B cell (primary cell): ENCODE results near the gene SRRM4. TPM values are rescaled to one million over a fixed set of nuclear protein-coding genes. Genes with fewer than 3 reads are reported as not detected.

Experiments
- ATAC-seq: fragments of 200-7000 bp; cut with Tn5 transposase; one replicate; pipeline ENCODE4 v1.10.0; 2021; ENCODE audit warnings: low read depth, mild to moderate bottlenecking, moderate number of reproducible peaks, moderate library complexity
- CTCF ChIA-PET: fragments of 350-600 bp; sonication (Branson Sonifier 250); formaldehyde crosslinking; loops from one replicate; lab custom pipeline; 2021; ENCODE audit warnings: antibody characterized with exemption, inconsistent platforms; lab: Charles Lee
- POLR2A ChIA-PET: fragments of 350-600 bp; sonication (Branson Sonifier 250); formaldehyde crosslinking; loops from one replicate; lab custom pipeline; 2021; ENCODE audit warnings: antibody characterized with exemption; lab: Charles Lee
- DNase-seq: peaks from one replicate; pipeline ENCODE4 v3.0.0; 2013
- H2AFZ ChIP-seq: 2 replicates; pipeline ENCODE4 v1.6.1; 2012; ENCODE audit warnings: mild to moderate bottlenecking, low read depth, low read length; ENCODE audit not compliant: insufficient read depth, poor library complexity, severe bottlenecking
- H3K27ac ChIP-seq, 2 donors: 1 replicate in 1 of 2; 2 replicates in 1 of 2; pipeline ENCODE4 v1.5.1; 2012 to 2013; ENCODE audit warnings: low read length in 2 of 2, mild to moderate bottlenecking in 2 of 2, moderate library complexity in 1 of 2
- H3K27me3 ChIP-seq, 4 experiments: fragments of 200-600 bp in 1 of 4; sonication (generic) in 1 of 4; replicated peaks in 1 of 4; 1 replicate in 2 of 4; 2 replicates in 2 of 4; pipeline versions ENCODE4 v1.6.1 to v1.7.0; 2013 to 2016; ENCODE audit warnings: low read length in 3 of 4, mild to moderate bottlenecking in 2 of 4, mixed read lengths in 1 of 4, moderate library complexity in 1 of 4; ENCODE audit not compliant: insufficient read depth in 4 of 4, control insufficient read depth in 3 of 4; ENCODE audit errors: control extremely low read depth in 1 of 4
- H3K36me3 ChIP-seq, 2 experiments: replicated peaks in 1 of 2; 1 replicate in 1 of 2; 2 replicates in 1 of 2; pipeline versions ENCODE4 v1.6.1 to v1.7.1; 2013; ENCODE audit warnings: low read length in 1 of 2; ENCODE audit not compliant: insufficient read depth in 2 of 2, control insufficient read depth in 1 of 2; ENCODE audit errors: control extremely low read depth in 1 of 2, extremely low read depth in 1 of 2
- H3K4me1 ChIP-seq, 2 donors: fragments of 200-600 bp in 1 of 2; sonication (generic) in 1 of 2; 1 replicate in 1 of 2; 2 replicates in 1 of 2; pipeline versions ENCODE4 v1.5.1 to v1.6.1; 2013 to 2017; ENCODE audit warnings: low read length in 2 of 2; ENCODE audit not compliant: control insufficient read depth in 2 of 2, insufficient read depth in 2 of 2
- H3K4me2 ChIP-seq: replicated peaks from 2 replicates; pipeline ENCODE3; 2012; ENCODE audit warnings: mild to moderate bottlenecking, low read depth, low read length; ENCODE audit not compliant: poor library complexity, severe bottlenecking
- H3K4me3 ChIP-seq, 5 experiments: fragments of 200-600 bp in 1 of 5; sonication (generic) in 1 of 5; 1 replicate in 3 of 5; 2 replicates in 2 of 5; pipeline versions ENCODE4 v1.5.1 to v1.7.0; 2011 to 2016; ENCODE audit warnings: low read length in 4 of 5, mild to moderate bottlenecking in 4 of 5, low read depth in 2 of 5, control low read depth in 1 of 5, moderate library complexity in 1 of 5; ENCODE audit not compliant: insufficient read depth in 1 of 5; ENCODE audit errors: control extremely low read depth in 1 of 5, extremely low read depth in 1 of 5
- H3K79me2 ChIP-seq: fragments of 200-600 bp; sonication (generic); one replicate; pipeline ENCODE4 v1.6.0; 2016; ENCODE audit warnings: low read length; ENCODE audit not compliant: control insufficient read depth, insufficient read depth
- H3K9ac ChIP-seq: fragments of 200-600 bp; sonication (generic); 2 replicates; pipeline ENCODE4 v1.6.1; 2017; ENCODE audit warnings: mild to moderate bottlenecking, low read length, moderate library complexity
- H3K9me3 ChIP-seq, 3 donors: one replicate each; pipeline versions ENCODE4 v1.6.1 to v1.7.1; 2013; ENCODE audit warnings: low read length in 2 of 3; ENCODE audit not compliant: control insufficient read depth in 2 of 3, insufficient read depth in 1 of 3; ENCODE audit errors: control extremely low read depth in 1 of 3
- H4K20me1 ChIP-seq: 2 replicates; pipeline ENCODE4 v1.6.0; 2012; ENCODE audit warnings: mild to moderate bottlenecking, low read length; ENCODE audit not compliant: insufficient read depth, control insufficient read depth, poor library complexity, severe bottlenecking
- H3K27ac Mint-ChIP-seq: one replicate; pipeline ENCODE4 v1.8.0; 2021; ENCODE audit warnings: mixed read lengths
- H3K27me3 Mint-ChIP-seq: one replicate; pipeline ENCODE4 v1.8.0; 2021; ENCODE audit warnings: mixed read lengths
- H3K4me1 Mint-ChIP-seq: one replicate; pipeline ENCODE4 v1.8.0; 2021; ENCODE audit warnings: mixed read lengths
- H3K4me3 Mint-ChIP-seq: one replicate; pipeline ENCODE4 v1.8.0; 2021; ENCODE audit warnings: mixed read lengths
- H3K9me3 Mint-ChIP-seq: one replicate; pipeline ENCODE4 v1.8.0; 2022; ENCODE audit warnings: mixed read lengths; ENCODE audit not compliant: insufficient read depth
- CTCF ChIP-seq: fragments of 200-600 bp; IDR thresholded peaks from one replicate; pipeline ENCODE4 v1.8.0; 2022; ENCODE audit warnings: antibody characterized with exemption, mild to moderate bottlenecking
- EZH2 ChIP-seq: IDR thresholded peaks from 2 replicates; pipeline ENCODE4 v1.6.1; 2012; ENCODE audit warnings: borderline replicate concordance, low read depth, mild to moderate bottlenecking, moderate library complexity, low read length; ENCODE audit not compliant: insufficient read depth, poor library complexity, severe bottlenecking
- WGBS: methylation state at CpG from one replicate; pipeline ENCODE4 v1.1.5; 2013; ENCODE audit warnings: missing lambda C conversion rate; ENCODE audit not compliant: insufficient coverage; 5-methylcytosine and 5-hydroxymethylcytosine counted together
- intact Hi-C: fragments of 100-400 bp; cut with micrococcal nuclease; formaldehyde crosslinking; loops from one replicate; pipeline ENCODE4 v1.10.0; 2022
- polyA plus RNA-seq: library from polyadenylated mRNA; depleted of rRNA; stranded (reverse); fragments of >200 nt; gene quantifications from 2 replicates; pipeline ENCODE4 v1.2.3, GENCODE V29; 2012
- total RNA-seq, 2 donors: library from RNA; stranded (reverse); fragments of 120-200 nt in 1 of 2; gene quantifications; 1 replicate in 1 of 2; 2 replicates in 1 of 2; pipeline versions ENCODE4 v1.2.3 to v1.2.4, GENCODE V29; 2013 to 2022

The SRRM4 gene
- total and polyA plus RNA-seq, 2 donors (not counting 1 experiment from before 2014, with no cell fraction given) = not detected

- Mint-ChIP-seq H3K9me3 (peaks cover 2% of the 10 kb centered on the region), H3K4me1 (no peaks in the 10 kb centered on the region), H3K4me3 (no peak overlapping the region), H3K27me3 (peaks cover 30% of the 10 kb centered on the region), H3K27ac (no peak overlapping the region)
- Histone ChIP-seq H3K9me3 (peaks cover 0 to 8% (median 0%) of the 10 kb centered on the region in 3 donors), H3K36me3 (no peaks in the 10 kb centered on the region), H4K20me1 (no peaks in the 10 kb centered on the region), H2AFZ (no peak overlapping the region), H3K27ac (no peak overlapping the region), H3K4me2 (no peak overlapping the region), H3K9ac (no peak overlapping the region), H3K4me1 (no peaks in the 10 kb centered on the region), H3K79me2 (no peaks in the 10 kb centered on the region), H3K4me3 (no peak overlapping the region), H3K27me3 (peaks cover 0 to 5% (median 0%) of the 10 kb centered on the region in 4 experiments)
- ATAC-seq = no peak
- intact Hi-C loops = no loop called here
- CTCF ChIA-PET = no interaction called here
- POLR2A ChIA-PET = no interaction called here
- TF ChIP-seq CTCF = no peak
- no peak for TF ChIP-seq EZH2
- DNase-seq = no peak
- 75% methylated on average over 2 of the region's 2 CpGs for WGBS
Observed at GRCh38 chr12:119147847-119148448, 166.6 kb downstream of the SRRM4 start.

DNA sequence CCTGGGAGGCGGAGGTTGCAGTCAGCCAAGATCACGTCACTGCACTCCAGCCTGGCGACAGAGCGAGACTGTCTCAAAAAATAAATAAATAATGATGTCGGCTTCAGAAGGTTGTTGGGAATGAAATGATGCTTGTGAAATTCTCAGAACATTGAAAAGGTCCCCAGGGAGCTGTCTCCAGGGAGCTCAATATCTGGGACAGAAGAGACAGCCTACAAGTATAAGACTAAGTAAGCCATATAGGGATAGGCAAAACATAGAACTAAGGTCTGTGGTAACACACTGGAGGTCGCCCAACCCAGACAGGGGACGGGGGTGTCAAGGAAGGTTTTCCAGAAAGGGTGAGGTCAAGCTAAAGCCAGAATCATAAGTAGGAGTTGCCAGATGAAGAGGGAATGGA is 167.9 kb downstream of the SRRM4 start:
- CTCF ChIA-PET = no interaction called here
- ATAC-seq = no peak
- Mint-ChIP-seq H3K4me1 (no peaks in the 10 kb centered on the region), H3K27ac (no peak overlapping the region), H3K27me3 (peaks cover 35% of the 10 kb centered on the region), H3K9me3 (peaks cover 2% of the 10 kb centered on the region), H3K4me3 (no peak overlapping the region)
- no peaks in the 10 kb centered on the region for H4K20me1 ChIP-seq
- H2AFZ ChIP-seq = no peak overlapping the region
- DNase-seq = no peak
- H3K4me3 ChIP-seq = no peak overlapping the region
- no peak overlapping the region for H3K9ac ChIP-seq
- no peak overlapping the region for H3K4me2 ChIP-seq
- H3K4me1 ChIP-seq = no peaks in the 10 kb centered on the region
- POLR2A ChIA-PET = no interaction called here
- intact Hi-C loops = no loop called here
- no peak for TF ChIP-seq EZH2
- no peak for TF ChIP-seq CTCF
- H3K9me3 ChIP-seq = peaks cover 0 to 19% (median 0%) of the 10 kb centered on the region in 3 donors
- no peaks in the 10 kb centered on the region for H3K79me2 ChIP-seq
- H3K36me3 ChIP-seq = no peaks in the 10 kb centered on the region
- 83% methylated on average over 6 of the region's 7 CpGs for WGBS
- peaks cover 0 to 5% (median 2%) of the 10 kb centered on the region in 4 experiments for H3K27me3 ChIP-seq
- H3K27ac ChIP-seq = no peak overlapping the region
